Embryonic facial prominence (tissue), 1 donor: ENCODE measurements around the gene EPS8L1.
"Not testable (repeated sequence)": the region's sequence is repeated elsewhere in the genome, so short reads cannot be mapped to it uniquely, and the experiment has no call there.

Experiments used
- DNase-seq: peaks from one replicate; pipeline ENCODE4 v3.0.0-alpha.2; 2016; ENCODE audit errors: extremely low spot score

Gene EPS8L1

DNA sequence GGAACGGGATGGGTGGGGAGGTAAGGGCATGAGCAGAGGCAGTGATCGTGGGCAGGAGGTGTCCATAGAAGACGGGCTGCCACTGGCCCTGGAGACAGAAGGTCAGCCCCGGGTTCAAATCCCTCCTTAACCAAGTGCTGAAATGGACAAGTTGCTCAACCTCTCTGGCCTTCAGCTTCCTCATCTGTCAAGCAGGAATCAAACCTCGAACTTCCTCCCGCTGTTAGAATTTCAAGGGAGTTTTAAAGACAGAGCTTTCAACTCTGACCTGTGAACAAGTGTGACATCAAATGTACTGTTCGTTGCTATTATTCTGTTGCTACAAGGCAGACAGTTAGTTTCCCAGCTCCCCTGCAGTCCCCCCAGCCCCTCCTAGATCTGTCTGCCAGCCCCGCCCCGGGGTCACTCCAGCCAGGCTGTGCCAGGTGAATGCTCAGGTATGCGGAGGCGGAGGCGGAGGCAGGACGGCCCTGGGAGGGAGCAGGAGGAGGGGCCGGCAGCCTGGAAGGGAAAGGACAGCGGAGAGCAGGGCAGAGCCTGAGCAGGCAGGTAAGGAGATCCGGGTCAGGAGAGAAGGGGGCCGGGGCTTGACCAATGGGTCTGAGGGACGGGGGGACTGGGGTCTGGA lies at the start of gene EPS8L1:
TSS of gene EPS8L1 (plus strand) at position 499 of the 628 bp plus-strand sequence. CDS start 576 bp downstream, outside the sequence.
- DNase-seq, result no peak

DNA sequence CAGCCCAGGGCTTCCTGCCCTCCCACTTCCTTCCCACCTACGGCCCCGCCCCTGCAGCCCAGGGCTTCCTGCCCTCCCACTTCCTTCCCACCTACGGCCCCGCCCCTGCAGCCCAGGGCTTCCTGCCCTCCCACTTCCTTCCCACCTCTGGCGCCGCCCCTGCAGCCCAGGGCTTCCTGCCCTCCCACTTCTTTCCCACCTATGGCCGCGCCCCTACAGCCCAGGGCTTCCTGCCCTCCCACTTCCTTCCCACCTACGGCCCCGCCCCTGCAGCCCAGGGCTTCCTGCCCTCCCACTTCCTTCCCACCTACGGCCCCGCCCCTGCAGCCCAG lies 48.6 kb upstream of the EPS8L1 start:
- DNase-seq, result not testable (repeated sequence)

DNA sequence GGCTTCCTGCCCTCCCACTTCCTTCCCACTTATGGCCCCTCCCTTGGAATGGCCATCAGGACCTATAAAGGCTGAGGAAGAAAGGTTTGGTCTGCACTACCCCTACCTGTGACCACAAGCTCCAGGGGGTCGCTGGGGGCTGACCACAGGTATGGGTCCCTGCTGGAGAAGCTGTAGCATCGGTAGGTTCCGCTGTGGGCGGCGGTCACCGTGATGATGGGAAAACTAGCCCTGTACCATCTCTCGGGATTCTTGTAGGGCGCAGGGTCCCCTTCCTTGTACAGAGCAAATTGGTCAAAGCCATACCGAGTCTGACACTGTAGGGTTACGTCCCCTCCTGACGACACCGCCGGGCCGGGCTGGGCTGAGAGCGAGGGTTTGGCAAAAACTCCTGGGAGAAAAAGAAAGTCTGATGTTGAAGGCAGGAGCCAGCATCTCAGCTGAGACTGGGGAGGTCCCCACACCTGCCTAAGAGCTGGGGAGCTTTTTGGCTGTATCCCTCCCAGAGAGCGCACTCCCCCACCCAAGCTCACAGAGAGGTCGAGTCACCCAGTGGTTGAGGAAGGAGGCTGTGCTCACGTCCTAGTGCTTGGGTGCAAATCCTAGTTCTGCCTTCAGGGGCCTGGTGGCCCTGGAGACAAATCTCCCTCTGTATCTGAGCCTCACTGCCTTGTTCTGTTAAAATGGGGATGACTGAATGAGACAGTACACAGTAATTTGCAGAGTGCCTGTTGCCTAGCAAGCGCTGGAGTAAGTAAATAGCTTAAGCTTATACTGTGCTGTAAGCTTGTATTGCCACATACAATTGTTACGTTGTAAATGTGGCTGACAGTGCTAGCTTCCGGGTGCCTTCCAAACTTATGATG lies 48.0 kb upstream of the EPS8L1 start:
- no peak for DNase-seq

DNA sequence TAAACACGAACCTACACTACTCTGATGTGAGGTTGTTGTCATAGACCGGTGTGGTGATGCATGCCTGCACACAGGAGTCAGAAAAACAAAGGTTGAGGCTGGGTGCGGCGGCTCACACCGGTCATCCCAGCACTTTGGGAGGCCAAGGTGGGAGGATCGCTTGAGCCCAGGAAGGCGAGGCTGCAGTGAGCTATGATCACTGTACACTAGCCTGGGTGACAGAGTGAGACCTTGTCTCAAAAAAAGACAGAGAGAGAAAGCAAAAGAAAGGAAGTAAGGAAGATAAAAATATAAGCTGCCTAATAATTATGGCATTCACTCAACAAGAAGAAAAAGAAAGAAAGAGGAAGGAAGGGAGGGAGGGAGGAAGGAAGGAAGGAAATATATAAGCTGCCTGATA lies 46.9 kb upstream of the EPS8L1 start:
- no peak for DNase-seq

DNA sequence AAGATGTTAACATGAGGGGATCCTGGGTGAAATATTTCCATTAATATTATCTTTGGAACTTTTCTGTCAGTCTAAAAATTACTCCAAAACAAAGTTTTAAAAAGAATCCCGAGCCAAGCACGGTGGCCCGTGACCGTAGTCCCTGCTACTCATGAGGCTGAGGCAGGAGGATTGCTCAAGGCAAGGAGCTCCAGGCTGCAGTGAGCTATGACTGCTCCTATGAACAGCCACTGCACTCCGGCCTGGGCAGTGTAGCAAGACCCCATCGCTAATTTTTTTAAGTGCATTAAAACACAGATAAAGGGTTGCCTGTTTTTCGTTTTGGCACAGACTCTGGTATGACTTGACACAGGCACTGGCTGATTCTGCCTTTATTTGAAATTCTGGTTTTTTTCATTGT lies 44.5 kb upstream of the EPS8L1 start:
- no peak for DNase-seq

DNA sequence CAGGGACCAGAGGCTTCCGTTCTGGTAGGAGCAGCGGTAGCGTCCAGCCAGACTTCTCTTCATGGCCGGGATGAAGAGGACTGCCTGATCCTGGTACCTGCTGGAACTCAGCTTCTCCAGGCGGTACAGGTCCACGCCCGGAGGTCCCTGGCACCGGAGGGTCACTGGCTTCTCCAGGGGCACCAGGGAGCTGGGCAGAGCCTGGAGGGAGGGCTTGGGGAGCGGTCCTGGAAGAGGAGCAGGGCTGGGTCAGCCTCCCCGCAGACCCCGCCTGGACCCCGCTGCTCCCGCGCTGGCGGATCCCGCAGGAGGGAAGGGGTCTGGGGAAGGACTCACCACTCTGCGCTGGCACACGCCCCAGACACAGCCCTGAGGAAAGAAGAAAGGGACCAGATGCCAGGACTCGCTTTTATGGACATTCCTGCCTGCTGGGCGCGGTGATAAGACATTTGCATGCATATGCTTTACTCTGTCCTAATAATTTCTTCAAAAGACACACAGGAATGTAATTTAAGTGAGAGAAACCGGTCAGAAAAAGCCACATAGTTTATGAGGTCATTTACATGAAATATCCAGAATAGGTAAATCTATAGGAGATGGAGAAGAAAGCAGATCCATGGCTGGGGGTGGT lies 43.4 kb upstream of the EPS8L1 start:
- no peak for DNase-seq

DNA sequence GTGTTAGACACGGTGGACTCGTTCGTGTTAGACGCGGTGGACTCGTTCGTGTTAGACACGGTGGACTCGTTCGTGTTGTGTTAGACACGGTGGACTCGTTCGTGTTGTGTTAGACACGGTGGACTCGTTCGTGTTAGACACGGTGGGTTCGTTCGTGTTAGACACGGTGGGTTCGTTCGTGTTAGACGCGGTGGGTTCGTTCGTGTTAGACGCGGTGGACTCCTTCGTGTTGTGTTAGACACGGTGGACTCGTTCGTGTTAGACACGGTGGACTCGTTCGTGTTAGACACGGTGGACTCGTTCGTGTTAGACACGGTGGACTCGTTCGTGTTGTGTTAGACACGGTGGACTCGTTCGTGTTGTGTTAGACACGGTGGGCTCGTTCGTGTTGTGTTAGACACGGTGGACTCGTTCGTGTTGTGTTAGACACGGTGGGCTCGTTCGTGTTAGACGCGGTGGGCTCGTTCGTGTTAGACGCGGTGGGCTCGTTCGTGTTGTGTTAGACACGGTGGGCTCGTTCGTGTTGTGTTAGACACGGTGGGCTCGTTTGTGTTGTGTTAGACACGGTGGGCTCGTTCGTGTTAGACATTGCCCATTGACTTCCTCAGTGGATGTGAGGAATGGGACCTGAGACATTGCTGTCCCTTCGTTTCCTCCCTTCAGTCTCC lies 42.6 kb upstream of the EPS8L1 start:
- not testable (repeated sequence) for DNase-seq

DNA sequence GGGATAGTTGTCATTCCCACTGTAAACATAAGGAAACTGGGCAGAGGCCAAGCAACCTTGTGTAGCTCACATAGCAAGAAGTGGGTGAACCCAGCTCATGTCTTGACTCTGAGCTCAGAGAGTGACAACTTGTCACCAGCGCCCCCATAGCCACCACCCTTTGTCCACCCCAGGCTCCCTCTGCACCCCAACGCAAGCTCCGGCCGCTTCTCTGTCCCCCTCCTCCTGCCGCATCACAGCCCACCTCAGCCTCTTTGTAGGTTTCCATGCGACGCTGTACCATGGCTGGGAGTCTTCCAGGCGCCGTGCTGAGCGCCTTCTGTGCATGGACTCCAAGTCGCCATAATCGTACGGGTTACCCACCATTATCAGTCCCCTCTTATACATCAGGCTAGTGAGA lies 40.9 kb upstream of the EPS8L1 start:
- DNase-seq, result no peak

DNA sequence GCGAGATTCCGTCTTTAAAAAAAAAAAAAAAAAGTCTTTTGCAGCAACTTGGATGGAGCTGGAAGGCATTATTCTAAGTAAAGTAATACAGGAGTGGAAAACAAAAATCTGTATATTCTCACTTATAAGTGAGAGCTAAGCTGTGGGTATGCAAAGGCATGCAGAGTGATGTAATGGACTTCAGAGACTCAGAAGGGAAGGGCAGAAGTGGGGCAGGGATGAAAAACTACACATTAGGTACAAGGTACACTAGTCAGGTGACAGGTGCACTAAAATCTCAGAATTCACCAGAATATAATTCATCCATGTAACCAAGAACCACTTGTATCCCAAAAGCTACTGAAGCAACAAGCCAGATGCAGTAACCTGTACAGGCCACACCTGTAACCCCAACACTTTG lies 39.6 kb upstream of the EPS8L1 start:
- no peak for DNase-seq

DNA sequence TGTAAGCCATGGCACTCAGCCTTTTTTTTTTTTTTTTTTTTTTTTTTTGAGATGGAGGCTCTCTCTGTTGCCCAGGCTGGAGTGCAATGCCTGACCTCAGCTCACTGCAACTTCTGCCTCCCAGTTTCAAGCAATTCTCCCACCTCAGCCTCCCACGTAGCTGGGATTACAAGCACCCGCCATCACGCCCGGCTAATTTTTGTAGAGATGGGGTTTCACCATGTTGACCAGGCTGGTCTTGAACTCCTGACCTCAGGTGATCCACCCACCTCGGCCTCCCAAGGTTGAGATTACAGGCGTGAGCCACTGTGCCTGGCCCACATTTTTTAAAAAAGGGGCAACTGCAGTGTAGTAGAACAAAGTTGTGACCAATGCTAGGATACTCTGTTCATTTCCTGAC lies 38.1 kb upstream of the EPS8L1 start:
- DNase-seq, result not testable (repeated sequence)

DNA sequence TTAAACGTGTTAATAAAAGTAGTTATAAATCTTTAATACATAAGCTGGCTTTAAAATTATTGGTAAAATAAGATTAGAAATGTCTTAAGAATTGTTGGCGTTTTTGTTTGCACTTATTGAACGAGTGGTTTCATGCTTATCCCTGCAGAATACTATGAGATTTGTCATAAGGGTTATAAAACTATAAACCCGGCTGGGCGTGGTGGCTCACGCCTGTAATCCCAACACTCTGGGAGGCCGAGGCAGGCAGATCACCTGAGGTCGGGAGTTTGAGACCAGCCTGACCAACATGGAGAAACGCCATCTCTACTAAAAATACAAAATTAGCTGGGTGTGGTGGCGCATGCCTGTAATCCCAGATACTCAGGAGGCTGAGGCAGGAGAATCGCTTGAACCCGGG lies 35.0 kb upstream of the EPS8L1 start:
- not testable (repeated sequence) for DNase-seq

DNA sequence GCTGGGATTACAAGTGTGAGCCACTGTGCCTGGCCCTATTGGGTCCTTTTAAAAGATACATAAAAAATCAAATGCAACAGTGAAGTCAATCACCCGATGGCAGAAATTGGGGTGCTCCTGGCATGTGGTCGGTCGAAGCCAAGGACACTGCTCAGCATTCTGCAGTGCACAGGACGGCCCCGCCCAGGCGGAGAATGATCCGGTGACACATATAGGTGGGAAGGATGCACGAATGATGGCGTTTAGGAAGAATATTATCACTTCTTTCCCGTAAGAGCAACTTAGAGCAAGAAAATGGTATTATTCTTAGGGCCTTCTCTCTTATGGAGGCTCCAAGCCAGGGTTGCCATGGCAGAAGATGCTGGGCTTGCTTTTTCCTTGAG lies 34.4 kb upstream of the EPS8L1 start:
- DNase-seq, result no peak

DNA sequence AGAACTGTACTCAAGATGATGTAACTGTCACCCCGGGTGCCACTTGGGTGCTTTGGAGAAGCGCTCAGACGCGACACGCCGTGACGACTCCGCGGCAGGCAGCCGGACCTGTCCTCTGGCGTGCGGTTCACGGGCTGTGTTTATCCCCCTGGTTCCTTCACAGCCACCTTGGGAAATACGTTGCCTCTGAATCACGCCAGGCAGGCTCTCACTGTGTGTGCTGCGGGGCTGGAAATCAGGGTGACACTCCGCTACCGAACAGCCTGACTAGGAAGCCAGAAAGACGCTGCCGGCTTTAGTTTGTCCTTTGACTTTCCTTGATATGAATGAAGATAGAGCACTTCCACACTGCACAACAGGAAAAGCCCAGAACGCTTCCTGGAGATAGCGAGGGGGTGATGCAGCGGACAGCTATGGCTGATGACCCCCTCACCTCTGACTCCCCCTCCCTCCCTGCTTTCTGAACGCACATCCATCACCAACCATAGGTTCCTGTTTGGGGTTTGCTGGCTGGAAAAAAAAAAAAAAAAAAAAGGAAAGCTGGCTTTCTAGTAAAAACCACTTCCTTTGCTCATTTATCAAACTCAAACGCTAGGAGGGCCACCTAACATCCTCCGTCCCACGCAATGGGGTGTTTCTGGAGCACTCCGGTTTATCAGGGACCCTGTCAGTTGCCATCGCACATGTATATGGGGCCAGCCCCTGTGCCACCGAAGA lies 33.9 kb upstream of the EPS8L1 start:
- DNase-seq, result no peak

DNA sequence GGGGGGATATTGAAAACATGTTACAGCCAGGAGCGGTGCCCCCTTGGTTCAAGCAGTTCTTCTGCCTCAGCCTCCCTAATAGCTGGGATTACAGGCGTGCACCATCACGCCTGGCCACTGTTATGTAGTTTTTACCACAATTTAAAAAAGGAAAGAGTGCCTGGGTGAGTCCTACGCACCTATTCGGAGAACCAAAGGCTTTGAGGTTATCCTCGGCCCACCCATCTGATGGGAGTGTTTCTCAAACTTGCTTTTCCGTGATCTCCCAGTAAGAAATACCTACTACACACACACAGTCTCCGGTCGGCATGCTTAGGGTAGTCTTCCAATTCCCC lies 33.4 kb upstream of the EPS8L1 start:
- no peak for DNase-seq

DNA sequence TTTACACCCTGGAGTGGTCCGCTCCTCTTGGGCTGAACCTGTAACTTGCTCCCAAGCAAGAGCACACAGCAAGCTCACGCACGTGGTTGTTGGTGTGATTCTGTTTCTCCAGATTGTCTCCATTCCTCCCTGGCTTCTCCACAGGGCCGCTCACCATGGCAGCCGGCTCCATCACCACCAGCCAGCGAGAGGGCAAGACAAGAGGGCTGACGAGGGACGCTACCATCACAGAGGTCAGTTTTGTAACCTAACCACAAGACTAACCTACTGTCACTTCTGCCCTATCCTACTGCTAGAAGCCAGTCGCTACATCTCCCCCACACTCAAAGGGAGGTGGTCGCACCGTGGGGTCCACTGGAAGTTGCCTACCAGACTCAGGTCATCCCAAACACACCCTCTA lies 33.0 kb upstream of the EPS8L1 start:
- DNase-seq, result no peak

DNA sequence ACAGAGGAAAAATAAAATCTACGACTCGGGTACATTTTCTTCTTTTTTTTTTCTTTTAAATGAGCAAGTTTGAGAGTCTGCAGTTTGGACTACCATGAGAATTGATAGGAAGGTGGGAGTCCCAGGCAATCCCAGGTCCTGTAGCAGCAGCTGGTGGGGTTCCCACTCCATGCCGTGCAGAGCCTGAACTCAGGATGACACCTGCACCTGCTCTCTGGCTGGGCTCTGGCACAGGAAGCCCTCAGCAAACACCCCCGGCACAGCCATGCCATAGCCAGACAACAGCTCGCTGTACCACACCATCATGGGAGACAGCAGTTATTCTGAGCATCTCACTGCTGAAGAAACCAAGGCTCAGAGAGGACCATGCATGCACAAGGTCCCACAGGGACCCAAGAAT lies 31.4 kb upstream of the EPS8L1 start:
- no peak for DNase-seq

DNA sequence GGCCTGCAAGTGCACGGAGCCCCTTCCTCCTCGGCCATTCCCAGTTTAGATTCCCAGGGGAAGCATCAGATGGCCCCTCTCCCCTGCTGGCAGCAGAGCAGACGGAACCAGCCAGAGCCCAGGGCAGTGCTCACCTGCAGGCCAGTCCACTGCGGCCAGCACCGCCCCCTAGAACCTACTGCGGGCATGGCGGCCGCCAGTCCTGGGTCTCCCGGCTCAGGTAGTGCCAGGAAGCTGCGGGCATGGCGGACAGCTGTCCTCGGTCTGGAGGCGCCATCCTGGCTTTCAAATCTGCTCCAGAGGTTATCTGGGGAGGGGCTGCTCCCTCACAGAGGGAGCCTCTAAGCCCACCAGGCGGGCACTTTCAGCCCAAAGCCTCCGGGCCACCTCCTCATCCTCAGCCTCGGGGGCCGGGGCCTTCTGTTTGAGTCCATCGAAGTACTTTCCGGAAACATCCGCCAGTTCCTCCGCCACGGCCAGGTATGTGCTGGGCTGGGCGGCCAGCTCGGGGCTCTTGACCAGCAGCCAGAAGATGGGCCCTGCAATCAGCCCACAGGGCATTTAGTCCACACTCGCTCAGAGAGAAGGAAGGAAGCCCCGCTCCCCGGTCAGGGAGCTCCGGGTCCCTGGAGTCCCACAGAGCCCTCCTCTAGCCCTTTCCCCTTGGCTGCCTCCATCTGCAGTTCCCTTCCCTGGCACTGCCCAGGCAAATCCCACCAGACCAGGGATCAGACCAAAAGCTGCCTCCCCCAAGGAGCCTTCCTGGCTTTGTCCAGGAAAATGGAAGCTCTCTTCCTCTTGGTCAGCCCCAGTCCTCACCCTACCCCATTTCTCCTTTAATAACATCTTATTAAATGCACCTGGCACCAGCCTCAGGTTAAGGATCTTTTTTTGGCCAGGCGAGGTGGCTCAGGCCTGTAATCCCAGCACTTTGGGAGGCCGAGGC lies 30.6 kb upstream of the EPS8L1 start:
- no peak for DNase-seq

DNA sequence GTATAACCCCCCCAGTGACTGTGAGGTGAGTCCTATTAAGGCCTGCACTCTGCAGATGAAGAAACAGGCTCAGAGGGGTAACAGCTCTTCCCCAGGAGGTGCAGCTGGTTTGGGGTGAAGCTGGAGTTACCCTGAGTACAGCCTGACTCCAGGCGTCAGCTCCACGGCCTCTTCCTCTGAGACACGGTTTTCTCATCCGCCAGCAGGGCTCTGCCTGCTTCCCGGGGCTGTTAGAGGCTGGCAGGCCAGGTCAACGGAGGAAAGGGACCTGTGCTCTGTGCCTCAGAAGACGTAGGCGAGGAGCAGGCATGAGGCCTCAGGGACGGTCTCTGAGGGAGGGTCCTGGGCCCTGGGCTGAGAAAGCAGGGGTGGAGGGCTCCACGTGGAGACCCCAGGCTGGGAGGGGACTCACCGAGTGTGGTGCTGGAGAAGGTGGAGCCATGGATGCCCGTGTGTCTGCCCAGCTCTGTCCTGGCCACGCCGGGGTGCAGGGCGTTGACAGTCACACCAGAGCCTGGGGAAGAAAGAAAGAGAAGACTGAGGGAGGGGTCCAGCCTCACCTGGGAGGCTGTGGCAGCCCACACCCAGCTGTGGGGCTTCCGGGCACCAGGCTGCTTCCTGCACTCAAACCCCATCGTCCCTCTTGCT lies 28.6 kb upstream of the EPS8L1 start:
- DNase-seq, result no peak

DNA sequence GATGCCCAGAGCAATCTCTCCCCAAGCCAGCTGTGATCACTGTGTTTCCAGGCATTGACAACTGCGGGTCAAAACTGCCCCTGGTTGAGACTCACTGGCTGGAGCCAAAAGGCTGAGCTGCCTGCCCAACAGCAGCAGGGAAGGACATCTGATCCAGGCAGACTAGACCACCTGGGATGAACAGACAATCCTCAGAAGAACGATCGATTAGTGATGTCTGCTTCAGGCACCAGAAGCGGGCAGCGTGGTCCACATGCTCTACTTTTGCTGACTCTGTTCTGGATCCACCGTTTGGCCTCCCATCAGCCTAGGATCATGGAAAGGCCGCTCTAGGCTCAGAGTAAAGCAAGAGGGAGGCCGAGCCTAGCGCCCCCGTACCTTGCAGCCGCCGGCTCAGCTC lies 27.7 kb upstream of the EPS8L1 start:
- DNase-seq, result no peak

DNA sequence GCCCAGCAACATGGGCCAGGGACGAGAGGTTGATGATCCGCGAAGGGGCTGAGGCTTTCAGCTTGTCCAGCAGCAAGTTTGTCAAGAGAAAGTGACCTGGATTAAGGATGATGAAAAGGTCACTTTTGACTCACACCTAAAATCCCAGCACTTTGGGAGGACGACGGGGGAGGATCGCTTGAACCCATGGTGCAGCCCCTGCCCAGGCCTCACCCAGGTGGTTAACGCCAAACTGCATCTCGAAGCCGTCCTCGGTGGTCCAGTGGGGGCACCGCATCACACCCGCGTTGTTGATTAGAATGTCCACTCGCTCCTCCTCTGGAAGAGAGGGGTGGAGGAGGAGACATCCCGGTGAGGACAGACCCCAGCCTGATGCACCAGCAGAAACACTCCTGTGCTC lies 27.2 kb upstream of the EPS8L1 start:
- DNase-seq, result no peak
